PC-3 (cell line): ENCODE measurements around the gene TXNIP. TPM values are rescaled to one million over a fixed set of nuclear protein-coding genes. Genes with fewer than 3 reads are reported as not detected.

Experiments used
- ATAC-seq: fragments of 200-7000 bp; cut with Tn5 transposase; 2 replicates; pipeline ENCODE4 v1.9.1; 2020; ENCODE audit warnings: mild to moderate bottlenecking, moderate library complexity
- BruUV-seq: library from RNA; stranded (reverse); fragments of 400-500 nt; replicated peaks from 2 replicates; lab custom pipeline; 2021; lab: Mats Ljungman, UMichigan
- CTCF ChIA-PET: fragments of 300-600 bp; sonication (Branson Sonifier 250); formaldehyde crosslinking; loops from one replicate; lab custom pipeline; 2022; ENCODE audit warnings: antibody characterized with exemption; lab: Charles Lee
- POLR2A ChIA-PET: fragments of 300-600 bp; sonication (Branson Sonifier 250); formaldehyde crosslinking; loops from one replicate; lab custom pipeline; 2022; ENCODE audit warnings: antibody characterized with exemption; ENCODE audit not compliant: unreplicated experiment; lab: Charles Lee
- DNase-seq: peaks from one replicate; pipeline ENCODE4 v3.0.0-alpha.2; 2015
- H2AFZ ChIP-seq: fragments of 300-600 bp; sonication (generic); 2 replicates; pipeline ENCODE4 v1.6.0; 2016; ENCODE audit warnings: antibody characterized with exemption, low read length
- H3F3A ChIP-seq: fragments of 300-600 bp; sonication (generic); one replicate; pipeline ENCODE4 v1.6.0; 2017; ENCODE audit warnings: antibody characterized with exemption, low read length, control low read depth, mild to moderate bottlenecking; ENCODE audit not compliant: unreplicated experiment
- H3K27ac ChIP-seq: fragments of 300-600 bp; sonication (generic); 2 replicates; pipeline ENCODE4 v1.5.1; 2016; ENCODE audit warnings: mild to moderate bottlenecking, low read length
- H3K27me3 ChIP-seq: fragments of 300-600 bp; sonication (generic); 2 replicates; pipeline ENCODE4 v1.6.1; 2016; ENCODE audit warnings: low read length, mixed read lengths
- H3K36me3 ChIP-seq: fragments of 300-600 bp; sonication (generic); 2 replicates; pipeline ENCODE4 v1.6.1; 2016; ENCODE audit warnings: low read depth, mixed run types, low read length, mixed read lengths
- H3K4me1 ChIP-seq: fragments of 300-600 bp; sonication (generic); 2 replicates; pipeline ENCODE4 v1.5.1; 2016; ENCODE audit warnings: low read length; ENCODE audit not compliant: insufficient read depth
- H3K4me2 ChIP-seq: fragments of 300-600 bp; sonication (generic); 2 replicates; pipeline ENCODE4 v1.6.0; 2016; ENCODE audit warnings: low read length
- H3K4me3 ChIP-seq: fragments of 300-600 bp; sonication (generic); 2 replicates; pipeline ENCODE4 v1.5.1; 2016; ENCODE audit warnings: mild to moderate bottlenecking, low read length, mixed read lengths
- H3K79me2 ChIP-seq: fragments of 300-600 bp; sonication (generic); 2 replicates; pipeline ENCODE4 v1.6.1; 2017; ENCODE audit warnings: low read length, mixed read lengths
- H3K9ac ChIP-seq: fragments of 300-600 bp; sonication (generic); 2 replicates; pipeline ENCODE4 v1.6.0; 2016; ENCODE audit warnings: mild to moderate bottlenecking, low read length
- H3K9me2 ChIP-seq: fragments of 300-600 bp; sonication (generic); replicated peaks from 2 replicates; pipeline ENCODE4 v1.6.1; 2016; ENCODE audit warnings: mixed run types, low read length, mixed read lengths
- H3K9me3 ChIP-seq: fragments of 300-600 bp; sonication (generic); 2 replicates; pipeline ENCODE4 v1.6.1; 2016; ENCODE audit warnings: low read length, mixed read lengths
- H4K20me1 ChIP-seq: fragments of 300-600 bp; sonication (generic); 2 replicates; pipeline ENCODE4 v1.6.1; 2016; ENCODE audit warnings: low read length, mixed read lengths
- EZH2 ChIP-seq: fragments of 300-600 bp; sonication (generic); IDR thresholded peaks from one replicate; pipeline ENCODE4 v1.6.1; 2017; ENCODE audit warnings: antibody characterized with exemption, mild to moderate bottlenecking, low read length; ENCODE audit not compliant: unreplicated experiment
- EZH2phosphoT487 ChIP-seq: fragments of 300-600 bp; sonication (generic); IDR thresholded peaks from 2 replicates; pipeline ENCODE4 v1.6.1; 2018; ENCODE audit warnings: mild to moderate bottlenecking, antibody characterized with exemption, low read length, borderline replicate concordance
- intact Hi-C: fragments of 100-400 bp; cut with micrococcal nuclease; formaldehyde crosslinking; loops from 2 replicates; pipeline ENCODE4 v1.9.0; 2023
- total RNA-seq: library from RNA; depleted of rRNA; stranded (reverse); fragments of >200 nt; gene quantifications from 2 replicates; pipeline ENCODE4 v1.2.3, GENCODE V29; 2014; rRNA removed
- TF ChIP-seq, protein P1 (sequence below): fragments of 300-600 bp; sonication (generic); conservative IDR thresholded peaks from 2 replicates; pipeline ENCODE4 v1.5.1; 2017; ENCODE audit warnings: antibody characterized with exemption, low read depth, mild to moderate bottlenecking, low read length

TXNIP gene
- total RNA-seq, 1 experiment from 2014 or later, result 45.3 TPM

DNA sequence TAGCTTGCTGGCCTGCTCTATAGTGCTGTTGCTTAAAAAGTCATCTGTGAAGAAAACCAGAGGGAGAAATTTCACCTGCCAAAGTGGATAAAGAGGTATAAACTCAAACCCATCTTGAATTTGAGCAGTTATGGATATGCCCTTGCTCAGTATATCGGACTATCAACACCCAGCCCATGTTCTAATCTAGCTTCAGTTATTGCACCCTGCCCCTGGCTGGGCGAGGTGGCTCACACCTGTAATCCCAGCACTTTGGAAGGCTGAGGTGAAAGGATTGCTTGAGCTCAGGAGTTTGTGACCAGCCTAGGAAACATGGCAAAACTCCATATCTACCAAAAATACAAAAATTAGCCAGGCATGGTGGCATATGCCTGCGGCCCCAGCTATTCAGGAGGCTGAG, 51.8 kb downstream of the TXNIP start:
- H3K27ac ChIP-seq, result no peak overlapping the region
- H3K4me2 ChIP-seq, result no peak overlapping the region
- ATAC-seq (no peak), DNase-seq (no peak)
- H3K9me2 ChIP-seq, result no peaks in the 10 kb centered on the region
- ChIA-PET POLR2A (no interaction called here), CTCF (no interaction called here)
- TF ChIP-seq, protein P1, sequence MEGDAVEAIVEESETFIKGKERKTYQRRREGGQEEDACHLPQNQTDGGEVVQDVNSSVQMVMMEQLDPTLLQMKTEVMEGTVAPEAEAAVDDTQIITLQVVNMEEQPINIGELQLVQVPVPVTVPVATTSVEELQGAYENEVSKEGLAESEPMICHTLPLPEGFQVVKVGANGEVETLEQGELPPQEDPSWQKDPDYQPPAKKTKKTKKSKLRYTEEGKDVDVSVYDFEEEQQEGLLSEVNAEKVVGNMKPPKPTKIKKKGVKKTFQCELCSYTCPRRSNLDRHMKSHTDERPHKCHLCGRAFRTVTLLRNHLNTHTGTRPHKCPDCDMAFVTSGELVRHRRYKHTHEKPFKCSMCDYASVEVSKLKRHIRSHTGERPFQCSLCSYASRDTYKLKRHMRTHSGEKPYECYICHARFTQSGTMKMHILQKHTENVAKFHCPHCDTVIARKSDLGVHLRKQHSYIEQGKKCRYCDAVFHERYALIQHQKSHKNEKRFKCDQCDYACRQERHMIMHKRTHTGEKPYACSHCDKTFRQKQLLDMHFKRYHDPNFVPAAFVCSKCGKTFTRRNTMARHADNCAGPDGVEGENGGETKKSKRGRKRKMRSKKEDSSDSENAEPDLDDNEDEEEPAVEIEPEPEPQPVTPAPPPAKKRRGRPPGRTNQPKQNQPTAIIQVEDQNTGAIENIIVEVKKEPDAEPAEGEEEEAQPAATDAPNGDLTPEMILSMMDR, result no peak
- no peak for TF ChIP-seq EZH2phosphoT487
- no peak for TF ChIP-seq EZH2
- H3K4me3 ChIP-seq, result no peak overlapping the region
- H3K9ac ChIP-seq, result no peak overlapping the region
- no peaks in the 10 kb centered on the region for H4K20me1 ChIP-seq
- no peaks in the 10 kb centered on the region for H3K79me2 ChIP-seq
- intact Hi-C loops, result no loop called here
- no peaks in the 10 kb centered on the region for H3K36me3 ChIP-seq
- no TSS peak for BruUV-seq
- H3K9me3 ChIP-seq, result no peaks in the 10 kb centered on the region
- H3K27me3 ChIP-seq, result no peaks in the 10 kb centered on the region
- H2AFZ ChIP-seq, result no peak overlapping the region
- no peaks in the 10 kb centered on the region for H3F3A ChIP-seq
- no peaks in the 10 kb centered on the region for H3K4me1 ChIP-seq

DNA sequence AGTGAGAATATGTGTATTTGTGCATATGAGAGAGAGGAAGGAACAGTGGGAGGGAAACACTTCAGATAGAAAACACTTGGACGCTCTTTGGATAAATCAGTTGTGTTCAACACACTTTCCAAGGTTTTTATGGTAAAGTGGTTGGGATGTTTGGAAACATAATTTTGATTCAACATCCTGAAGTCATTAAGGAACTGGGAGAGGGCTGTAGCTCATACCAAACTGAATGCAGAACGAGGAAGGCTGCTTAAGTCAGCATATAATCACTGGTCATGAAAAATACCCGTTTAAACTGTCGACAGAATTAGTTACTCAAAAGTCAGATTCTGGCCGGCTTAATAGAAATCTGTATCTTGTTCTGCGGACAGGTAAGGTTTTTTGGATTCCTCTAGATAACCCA, 53.5 kb downstream of the TXNIP start:
- ATAC-seq, result no peak
- Histone ChIP-seq H2AFZ (no peak overlapping the region), H3K4me2 (no peak overlapping the region)

More for the DNA sequence above, 53.5 kb downstream of the TXNIP start:
- Histone ChIP-seq H3K79me2 (no peaks in the 10 kb centered on the region), H3K4me1 (no peaks in the 10 kb centered on the region), H3K9me3 (no peaks in the 10 kb centered on the region), H3K27me3 (no peaks in the 10 kb centered on the region), H3K27ac (no peak overlapping the region), H3K4me3 (no peak overlapping the region), H3K36me3 (no peaks in the 10 kb centered on the region), H3F3A (no peaks in the 10 kb centered on the region), H4K20me1 (no peaks in the 10 kb centered on the region), H3K9ac (no peak overlapping the region), H3K9me2 (no peaks in the 10 kb centered on the region)
- TF ChIP-seq EZH2phosphoT487 (no peak), EZH2 (no peak)
- TF ChIP-seq, protein P1, result no peak
- POLR2A ChIA-PET, result no interaction called here
- CTCF ChIA-PET, result no interaction called here
- no TSS peak for BruUV-seq
- DNase-seq, result no peak
- intact Hi-C loops, result no loop called here

Other genes with a start within 250 kb of the TXNIP start
- gene RNF115, start 172.5 kb downstream of the TXNIP start, total RNA-seq, result 15.2 and 15.9 TPM in 2 replicates
- gene POLR3C, start 172.4 kb downstream of the TXNIP start, total RNA-seq, result 35.8 and 41.5 TPM in 2 replicates
- 2.4 and 3.0 TPM in 2 replicates for gene NUDT17, start 150.9 kb downstream of the TXNIP start, total RNA-seq
- gene PIAS3, start 137.5 kb downstream of the TXNIP start, total RNA-seq, result 25.2 and 27.2 TPM in 2 replicates
- 0.07 and 0.40 TPM in 2 replicates for gene ANKRD35, start 110.7 kb downstream of the TXNIP start, total RNA-seq
- gene ITGA10, start 86.5 kb downstream of the TXNIP start, total RNA-seq, result 0.81 and 1.9 TPM in 2 replicates
- 27.4 and 31.3 TPM in 2 replicates for gene PEX11B, start 77.9 kb downstream of the TXNIP start, total RNA-seq
- gene RBM8A, start 69.1 kb downstream of the TXNIP start, total RNA-seq, result 459 and 482 TPM in 2 replicates
- gene LIX1L, start 38.6 kb downstream of the TXNIP start, total RNA-seq, result 12.5 and 13.6 TPM in 2 replicates
- gene ANKRD34A, start 32.0 kb downstream of the TXNIP start, total RNA-seq, result 0.29 and 2.8 TPM in 2 replicates
- 3.7 and 8.4 TPM in 2 replicates for gene POLR3GL, start 31.9 kb downstream of the TXNIP start, total RNA-seq
- not detected in 2 replicates for gene HJV, start 25.2 kb upstream of the TXNIP start, total RNA-seq
- gene NBPF10, start 148.2 kb upstream of the TXNIP start, total RNA-seq, result 1.4 and 1.5 TPM in 2 replicates
- gene NOTCH2NLA, start 232.4 kb upstream of the TXNIP start, total RNA-seq, result 69.6 and 93.9 TPM in 2 replicates